Measurements from ENCODE around the gene IPCEF1.
A peak's percentile ranks its signal among the peaks of the same experiment; 100 is the strongest.

The IPCEF1 gene

GRCh38 chr6:154289818-154290508 lies 66.6 kb downstream of the IPCEF1 start:
- DNase-seq = no peak

- no peak for DNase-seq
These were observed 70.8 kb downstream of the IPCEF1 start for GRCh38 chr6:154285826-154286225.

GRCh38 chr6:154284313-154284853 lies 72.2 kb downstream of the IPCEF1 start:
- DNase-seq = no peak

GRCh38 chr6:154280521-154280920 lies 76.1 kb downstream of the IPCEF1 start:
- no peak for DNase-seq

- peak; percentile 17 for DNase-seq
These were observed 79.0 kb downstream of the IPCEF1 start for GRCh38 chr6:154277629-154278017.

GRCh38 chr6:154276810-154277628 lies 79.6 kb downstream of the IPCEF1 start:
- peak; percentile 73 for DNase-seq

- no peak for DNase-seq
These were observed 82.4 kb downstream of the IPCEF1 start for GRCh38 chr6:154274168-154274567.

GRCh38 chr6:154268486-154268885 lies 88.1 kb downstream of the IPCEF1 start:
- no peak for DNase-seq

GRCh38 chr6:154267508-154268106 lies 89.0 kb downstream of the IPCEF1 start:
- DNase-seq = no peak

GRCh38 chr6:154266560-154267099 lies 90.0 kb downstream of the IPCEF1 start:
- peak; percentile 29 for DNase-seq

GRCh38 chr6:154261688-154262397 lies 94.8 kb downstream of the IPCEF1 start:
- DNase-seq = no peak

GRCh38 chr6:154258064-154258757 lies 98.4 kb downstream of the IPCEF1 start:
- no peak for DNase-seq

GRCh38 chr6:154257067-154257466 lies 99.5 kb downstream of the IPCEF1 start:
- DNase-seq = no peak

GRCh38 chr6:154252678-154253077 lies 103.9 kb downstream of the IPCEF1 start:
- DNase-seq = no peak

- DNase-seq = no peak
These were observed 105.5 kb downstream of the IPCEF1 start for GRCh38 chr6:154251116-154251515.

GRCh38 chr6:154249499-154250298 lies 106.9 kb downstream of the IPCEF1 start:
- peak; percentile 78 for DNase-seq

- DNase-seq = peak; percentile 63
These were observed 109.3 kb downstream of the IPCEF1 start for GRCh38 chr6:154247119-154247861.

GRCh38 chr6:154246723-154247118 lies 109.9 kb downstream of the IPCEF1 start:
- DNase-seq = no peak

GRCh38 chr6:154245506-154245905 lies 111.1 kb downstream of the IPCEF1 start:
- DNase-seq = peak; percentile 32

Data from CD4-positive, alpha-beta T cell treated with Interleukin-17A for 1 hour (primary cell).